AG08395 (cell line): ENCODE results near the gene PPARA.

Experiments
- DNase-seq: peaks from one replicate; pipeline ENCODE4 v3.0.0; 2012; ENCODE audit warnings: mixed read lengths, low spot score

PPARA gene

DNA sequence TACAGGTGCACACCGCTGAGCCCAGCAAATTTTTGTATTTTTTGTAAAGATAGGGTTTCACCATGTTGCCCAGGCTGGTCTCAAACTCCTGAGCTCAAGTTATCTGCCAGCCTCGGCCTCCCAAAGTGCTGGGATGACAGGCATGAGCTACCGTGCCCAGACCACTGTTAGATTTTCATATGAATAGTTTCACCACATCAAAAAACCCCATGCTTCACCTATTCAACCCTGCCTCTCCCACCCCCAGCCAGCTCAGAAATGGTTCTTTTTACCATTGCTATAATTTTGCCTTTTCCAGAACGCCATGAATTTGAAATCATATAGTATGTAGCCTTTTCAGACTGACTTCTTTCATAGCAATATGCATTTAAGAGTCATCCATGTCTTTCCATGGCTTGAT, 61.9 kb downstream of the PPARA start:
- DNase-seq, result no peak

DNA sequence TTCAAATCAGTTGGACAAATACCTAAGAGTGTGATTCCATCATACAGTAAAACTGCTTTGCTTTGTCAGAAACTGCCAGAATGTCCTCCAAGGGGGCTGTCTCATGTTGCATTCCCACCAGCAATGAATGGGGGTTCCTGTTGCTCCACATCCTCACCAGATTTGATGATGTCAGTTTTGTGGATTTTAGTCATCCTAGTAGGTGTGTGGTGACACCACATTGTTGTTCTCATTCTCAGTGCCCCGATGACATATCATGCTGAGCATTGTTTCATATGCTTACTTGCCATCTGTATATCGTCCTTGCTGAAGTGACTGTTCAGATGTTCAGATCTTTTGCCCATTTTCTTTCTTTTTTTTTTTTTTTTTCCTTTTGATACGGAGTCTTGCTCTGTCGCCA, 62.7 kb downstream of the PPARA start:
- DNase-seq, result no peak

- no peak for DNase-seq
Observed at GRCh38 chr22:46214149-46214548, 63.8 kb downstream of the PPARA start.

DNA sequence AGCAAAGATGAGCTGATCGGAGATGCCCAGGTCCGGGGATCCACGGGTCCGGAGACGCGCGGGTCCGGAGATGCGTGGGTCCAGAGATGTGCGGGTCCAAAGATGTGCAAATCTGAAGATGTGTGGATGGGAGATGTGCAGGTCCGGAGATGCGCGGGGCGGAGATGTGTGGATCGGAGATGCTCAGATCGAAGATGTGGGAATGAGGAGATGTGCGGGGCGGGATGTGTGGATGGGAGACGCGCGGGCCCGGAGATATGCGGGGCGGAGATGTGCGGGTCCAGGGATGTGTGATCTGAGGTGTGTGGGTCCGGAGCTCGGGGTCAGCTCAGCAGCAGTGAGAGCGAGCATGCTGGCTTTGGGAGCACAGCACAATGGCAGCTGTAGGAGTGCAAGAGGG, 64.3 kb downstream of the PPARA start:
- no peak for DNase-seq

DNA sequence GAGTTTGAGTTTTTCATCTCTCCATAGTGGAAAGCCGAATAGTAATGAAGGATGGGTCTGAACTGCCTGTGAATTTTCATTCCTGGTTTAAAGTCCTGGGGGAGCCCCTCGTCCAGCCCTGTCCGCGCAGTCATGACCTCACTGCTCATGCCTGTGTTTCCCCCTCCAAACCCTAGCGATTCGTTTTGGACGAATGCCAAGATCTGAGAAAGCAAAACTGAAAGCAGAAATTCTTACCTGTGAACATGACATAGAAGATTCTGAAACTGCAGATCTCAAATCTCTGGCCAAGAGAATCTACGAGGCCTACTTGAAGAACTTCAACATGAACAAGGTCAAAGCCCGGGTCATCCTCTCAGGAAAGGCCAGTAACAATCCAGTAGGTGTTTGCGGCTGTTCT, 69.3 kb downstream of the PPARA start:
- no peak for DNase-seq

DNA sequence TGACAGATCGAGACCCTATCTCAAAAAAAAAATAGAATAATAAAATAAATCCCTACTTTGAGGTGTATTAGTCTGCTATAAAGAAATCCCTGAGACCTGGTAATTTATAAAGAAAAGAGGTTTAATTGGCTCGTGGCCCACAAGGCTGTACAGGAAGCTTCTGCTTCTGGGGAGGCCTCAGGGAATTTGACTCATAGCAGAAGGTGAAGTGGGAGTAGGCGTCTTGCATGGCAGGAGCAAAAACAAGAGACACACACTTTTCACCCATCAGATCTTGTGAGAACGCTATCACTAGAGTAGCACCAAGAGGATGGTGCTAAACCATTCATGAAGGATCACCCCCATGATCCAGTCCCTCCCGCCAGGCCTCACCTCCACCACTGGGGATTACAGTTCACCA, 70.6 kb downstream of the PPARA start:
- no peak for DNase-seq

GRCh38 chr22:46224044-46224897, 73.9 kb downstream of the PPARA start:
- DNase-seq, result no peak

GRCh38 chr22:46224898-46225290, 74.6 kb downstream of the PPARA start:
- no peak for DNase-seq

DNA sequence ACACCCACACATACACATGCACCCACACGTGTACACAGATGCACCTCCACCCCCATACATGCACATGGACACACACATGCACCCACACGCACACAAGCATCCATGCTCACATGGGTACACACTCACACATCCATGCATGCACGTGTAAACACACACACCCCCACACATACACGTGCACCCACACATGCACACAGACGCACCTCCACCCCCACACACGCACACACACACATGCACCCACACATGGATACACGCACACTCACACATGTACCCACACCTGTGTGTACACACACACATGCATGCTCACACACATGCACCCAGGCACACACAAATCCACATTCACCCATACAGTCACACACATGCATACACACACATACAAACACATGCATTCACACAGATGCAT, 75.3 kb downstream of the PPARA start:
- no peak for DNase-seq

DNA sequence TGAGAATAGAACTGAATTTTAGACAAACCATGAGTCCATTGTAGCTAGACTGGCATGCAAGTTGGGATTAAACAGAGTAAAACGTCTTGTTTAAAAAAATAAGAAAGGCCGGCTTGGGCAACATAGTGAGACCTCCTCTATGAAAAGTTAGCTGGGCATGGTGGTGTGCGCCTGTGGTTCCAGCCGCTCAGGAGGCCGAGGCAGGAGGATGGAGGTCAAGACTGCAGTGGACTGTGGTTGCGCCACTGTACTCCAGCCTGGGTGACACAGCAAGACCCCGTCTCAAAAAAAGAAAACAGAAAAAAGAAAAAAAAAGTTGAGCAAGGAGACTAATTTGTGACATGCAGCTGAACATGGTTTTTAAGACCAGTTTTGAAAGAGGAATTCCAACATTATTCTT, 76.3 kb downstream of the PPARA start:
- no peak for DNase-seq

GRCh38 chr22:46229701-46230100, 79.4 kb downstream of the PPARA start:
- DNase-seq, result no peak

GRCh38 chr22:46230262-46230901, 80.1 kb downstream of the PPARA start:
- no peak for DNase-seq

DNA sequence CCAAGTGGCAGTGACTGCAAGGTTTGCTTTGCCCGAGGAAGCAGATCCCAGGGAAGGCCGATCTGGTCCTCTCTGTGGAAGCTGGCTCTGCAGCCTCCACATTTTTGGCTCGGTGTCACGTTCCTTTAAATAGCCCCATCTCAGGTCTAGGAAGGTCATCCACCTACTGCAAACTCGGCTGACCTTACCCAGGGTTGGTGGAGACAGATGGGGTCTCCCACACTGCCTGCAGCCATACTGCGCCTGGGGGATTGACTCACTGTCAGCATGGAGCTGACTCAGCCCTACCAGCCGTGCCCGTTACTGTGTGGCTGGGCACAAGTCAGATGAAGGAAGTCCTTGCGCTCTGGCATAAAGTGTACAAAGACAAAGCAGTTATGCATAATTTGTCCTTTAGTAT, 82.9 kb downstream of the PPARA start:
- no peak for DNase-seq

GRCh38 chr22:46234969-46235368, 84.6 kb downstream of the PPARA start:
- DNase-seq, result no peak

GRCh38 chr22:46237453-46238124, 87.3 kb downstream of the PPARA start:
- DNase-seq, result no peak

DNA sequence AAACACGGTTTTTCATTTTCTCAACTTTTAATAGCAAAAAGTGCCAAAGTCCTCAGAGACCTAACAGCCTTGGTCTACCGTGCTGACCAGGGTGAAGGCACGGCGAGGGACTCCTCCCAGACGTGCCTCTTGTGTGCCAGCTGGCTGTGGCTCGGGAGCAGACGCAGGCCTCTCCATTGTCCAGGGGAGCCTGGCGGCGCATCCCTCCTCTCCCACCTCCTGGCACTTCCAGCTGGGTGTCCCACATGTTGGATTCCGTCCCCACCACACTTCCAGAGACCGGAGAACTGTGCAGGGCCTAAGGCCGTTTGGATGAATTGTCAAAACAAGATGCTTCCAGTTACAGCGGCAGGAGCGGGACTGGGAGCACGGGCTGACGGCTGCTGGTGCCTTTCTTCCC, 88.2 kb downstream of the PPARA start:
- DNase-seq, result no peak

GRCh38 chr22:46239261-46240048, 89.1 kb downstream of the PPARA start:
- DNase-seq, result no peak

- no peak for DNase-seq
Observed at GRCh38 chr22:46240073-46240472, 89.7 kb downstream of the PPARA start.

DNA sequence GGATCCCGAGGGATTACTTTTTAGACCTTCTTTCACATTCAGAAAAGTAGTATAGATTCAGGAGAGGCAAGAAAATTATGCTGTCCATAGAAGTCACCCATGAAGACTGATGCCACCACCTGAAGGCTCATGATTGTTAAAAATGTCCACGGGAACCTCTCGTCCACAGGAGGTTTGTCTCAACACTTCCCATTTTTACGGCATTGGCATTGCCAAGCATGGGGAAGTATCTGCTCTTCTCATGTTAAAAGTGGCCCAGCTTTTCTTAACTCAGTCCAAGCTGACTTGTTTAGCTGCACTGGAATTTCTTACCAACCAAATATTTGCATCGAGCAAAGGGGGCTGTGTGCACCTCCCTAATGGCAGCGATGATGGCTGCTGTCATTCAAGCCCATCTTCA, 90.2 kb downstream of the PPARA start:
- no peak for DNase-seq

DNA sequence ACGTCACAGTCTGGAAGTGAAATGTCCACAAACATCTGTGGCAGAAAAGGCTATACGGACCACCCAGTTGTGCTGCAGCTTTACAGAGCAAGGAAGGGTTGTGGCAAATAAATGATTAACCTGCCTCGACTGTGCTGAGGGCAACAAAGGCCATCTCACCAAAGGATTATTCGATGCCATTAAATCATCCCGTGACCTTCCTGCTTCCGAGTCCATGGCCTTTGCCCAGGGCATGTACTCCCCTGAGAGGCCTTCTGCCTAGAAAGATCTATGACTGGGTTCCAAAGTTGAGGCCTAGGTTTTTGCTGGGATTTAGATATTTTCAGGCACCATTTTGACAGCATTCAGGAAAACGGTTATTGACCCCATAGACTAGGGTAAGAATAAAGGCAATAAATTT, 90.6 kb downstream of the PPARA start:
- DNase-seq, result no peak

- no peak for DNase-seq
Observed at GRCh38 chr22:46241396-46242007, 91.2 kb downstream of the PPARA start.

DNA sequence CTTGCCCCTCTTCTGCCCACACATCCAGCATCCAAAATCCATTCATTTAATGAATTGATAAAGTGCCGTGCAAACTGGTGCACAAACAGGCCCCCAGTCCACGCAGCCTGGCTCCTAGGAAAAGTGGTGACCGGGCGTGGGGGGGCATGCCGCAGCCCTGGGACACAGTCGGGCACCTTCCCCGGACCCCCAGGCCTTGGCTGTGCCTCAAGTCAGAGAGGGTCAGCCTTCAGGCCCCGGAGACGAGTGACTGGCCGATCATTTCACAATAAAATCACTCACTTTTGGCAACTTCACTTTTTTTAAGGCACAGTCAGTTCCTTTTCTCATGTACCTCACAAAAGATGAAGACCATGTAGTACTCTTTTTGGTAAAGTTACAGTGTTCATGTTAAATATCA, 91.8 kb downstream of the PPARA start:
- no peak for DNase-seq
